ENCODE results near the gene CCDC167. TPM values are rescaled to one million over a fixed set of nuclear protein-coding genes. Genes with fewer than 3 reads are reported as not detected.
A peak's percentile ranks its signal among the peaks of the same experiment; 100 is the strongest.

The CCDC167 gene
- total RNA-seq, 1 donor from 2014 or later: 24.0 TPM

DNA sequence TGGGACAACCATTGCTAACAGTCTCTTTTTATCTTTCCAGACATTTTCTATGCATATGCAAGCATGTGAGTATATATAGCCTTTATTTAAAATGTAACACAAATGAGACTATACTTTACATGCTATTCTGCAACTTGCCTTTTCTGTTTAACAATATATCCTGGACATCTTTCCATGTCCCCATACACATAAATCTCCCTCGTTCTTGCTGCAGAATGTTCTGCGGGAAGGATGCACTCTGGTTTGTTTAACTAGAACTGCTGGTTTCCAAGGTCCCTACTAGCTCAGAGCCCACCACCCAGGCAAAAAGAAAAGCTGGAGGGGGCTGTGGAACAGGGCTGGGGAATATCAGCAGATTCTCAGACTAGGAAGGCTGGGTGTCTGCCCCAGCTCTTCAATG, 35.2 kb upstream of the CCDC167 start:
- DNase-seq (ENCODE audit: low read depth): no peak
- Mint-ChIP-seq H3K36me3 (ENCODE audit: low read depth, unreplicated experiment) (no peaks in the 10 kb centered on the region), H3K27ac (ENCODE audit: unreplicated experiment) (no peak overlapping the region), H3K4me1 (ENCODE audit: low read depth, unreplicated experiment) (peaks cover 8% of the 10 kb centered on the region), H3K27me3 (ENCODE audit: low read depth, unreplicated experiment) (peaks cover 85% of the 10 kb centered on the region), H3K9me3 (ENCODE audit: unreplicated experiment) (no peaks in the 10 kb centered on the region), H3K4me3 (ENCODE audit: unreplicated experiment) (no peak overlapping the region)
- Histone ChIP-seq H3K9me3 (ENCODE audit: insufficient read depth, low read depth, low read length) (no peaks in the 10 kb centered on the region), H3K4me3 (ENCODE audit: insufficient read depth, low read depth, low read length) (no peak overlapping the region), H3K36me3 (ENCODE audit: insufficient read depth, low read length) (no peaks in the 10 kb centered on the region), H3K79me2 (ENCODE audit: insufficient read depth, low read length) (no peaks in the 10 kb centered on the region), H3K4me1 (ENCODE audit: insufficient read depth, low read length) (peaks cover 31% of the 10 kb centered on the region), H3K9ac (ENCODE audit: low read length) (no peak overlapping the region), H4K20me1 (ENCODE audit: insufficient read depth, low read length) (no peaks in the 10 kb centered on the region), H2AFZ (ENCODE audit: low read depth, low read length) (no peak overlapping the region), H3K27me3 (ENCODE audit: insufficient read depth, low read length) (peaks cover 14% of the 10 kb centered on the region), H3K4me2 (ENCODE audit: low read length) (no peak overlapping the region), H3K27ac (ENCODE audit: low read depth, low read length) (no peak overlapping the region)
- TF ChIP-seq EZH2 (IDR thresholded peaks at IDR 0.05; ENCODE audit: insufficient read depth, low read length): no peak
- no peak for TF ChIP-seq CTCF (IDR thresholded peaks at IDR 0.05; ENCODE audit: insufficient read depth, low read depth, low read length)
- no peak for FAIRE-seq

GRCh38 chr6:37532122-37532521, 32.4 kb upstream of the CCDC167 start:
- DNase-seq (ENCODE audit: low read depth) (no peak), FAIRE-seq (no peak)
- H3K9me3 ChIP-seq (ENCODE audit: insufficient read depth, low read depth, low read length): no peaks in the 10 kb centered on the region
- Mint-ChIP-seq H3K36me3 (ENCODE audit: low read depth, unreplicated experiment) (no peaks in the 10 kb centered on the region), H3K27ac (ENCODE audit: unreplicated experiment) (no peak overlapping the region), H3K9me3 (ENCODE audit: unreplicated experiment) (no peaks in the 10 kb centered on the region), H3K4me3 (ENCODE audit: unreplicated experiment) (no peak overlapping the region), H3K27me3 (ENCODE audit: low read depth, unreplicated experiment) (peaks cover 75% of the 10 kb centered on the region), H3K4me1 (ENCODE audit: low read depth, unreplicated experiment) (peaks cover 8% of the 10 kb centered on the region)
- H4K20me1 ChIP-seq (ENCODE audit: insufficient read depth, low read length): no peaks in the 10 kb centered on the region
- peaks cover 8% of the 10 kb centered on the region for H3K27me3 ChIP-seq (ENCODE audit: insufficient read depth, low read length)
- H3K4me1 ChIP-seq (ENCODE audit: insufficient read depth, low read length): peaks cover 27% of the 10 kb centered on the region
- H3K4me3 ChIP-seq (ENCODE audit: insufficient read depth, low read depth, low read length): no peak overlapping the region
- H3K4me2 ChIP-seq (ENCODE audit: low read length): no peak overlapping the region
- no peaks in the 10 kb centered on the region for H3K79me2 ChIP-seq (ENCODE audit: insufficient read depth, low read length)
- no peaks in the 10 kb centered on the region for H3K36me3 ChIP-seq (ENCODE audit: insufficient read depth, low read length)
- H3K9ac ChIP-seq (ENCODE audit: low read length): no peak overlapping the region
- H3K27ac ChIP-seq (ENCODE audit: low read depth, low read length): no peak overlapping the region
- TF ChIP-seq CTCF (IDR thresholded peaks at IDR 0.05; ENCODE audit: insufficient read depth, low read depth, low read length): no peak
- TF ChIP-seq EZH2 (IDR thresholded peaks at IDR 0.05; ENCODE audit: insufficient read depth, low read length): no peak
- H2AFZ ChIP-seq (ENCODE audit: low read depth, low read length): no peak overlapping the region

DNA sequence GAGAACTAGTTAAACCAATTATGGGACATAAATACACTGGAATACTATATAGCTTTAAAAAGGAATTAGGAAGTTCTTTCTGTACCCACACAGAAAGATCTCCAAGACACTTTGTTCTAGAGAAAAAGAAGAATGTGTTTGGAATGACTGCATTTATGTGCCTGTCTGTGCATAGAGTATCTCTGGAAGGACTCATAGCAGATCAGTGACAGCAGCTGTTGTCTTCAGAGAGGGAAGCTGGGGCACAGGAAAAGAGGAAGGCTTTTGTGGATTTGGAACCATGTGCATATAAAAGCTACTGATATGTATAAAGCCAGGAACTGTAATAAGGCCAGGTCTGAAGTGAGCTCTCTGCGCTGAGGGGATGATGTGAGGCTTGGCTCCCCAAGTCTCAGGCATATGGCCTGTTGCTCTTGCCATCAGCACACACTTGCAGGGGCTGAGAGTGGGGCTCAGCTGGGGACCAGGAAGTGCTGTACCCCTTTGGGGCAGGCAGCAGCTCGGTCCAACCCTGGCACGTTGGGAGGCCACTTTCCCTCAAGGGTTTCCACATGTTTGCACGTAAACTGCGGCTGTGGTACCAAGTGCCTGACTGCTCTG, 31.8 kb upstream of the CCDC167 start:
- Histone ChIP-seq H4K20me1 (ENCODE audit: insufficient read depth, low read length) (no peaks in the 10 kb centered on the region), H3K4me2 (ENCODE audit: low read length) (peak overlapping the region; percentile 58), H3K27ac (ENCODE audit: low read depth, low read length) (peak overlapping the region; percentile 10), H3K9me3 (ENCODE audit: insufficient read depth, low read depth, low read length) (no peaks in the 10 kb centered on the region), H3K9ac (ENCODE audit: low read length) (peak overlapping the region; percentile 0), H3K4me1 (ENCODE audit: insufficient read depth, low read length) (peaks cover 27% of the 10 kb centered on the region), H3K36me3 (ENCODE audit: insufficient read depth, low read length) (no peaks in the 10 kb centered on the region), H3K27me3 (ENCODE audit: insufficient read depth, low read length) (peaks cover 10% of the 10 kb centered on the region), H3K79me2 (ENCODE audit: insufficient read depth, low read length) (no peaks in the 10 kb centered on the region), H2AFZ (ENCODE audit: low read depth, low read length) (no peak overlapping the region), H3K4me3 (ENCODE audit: insufficient read depth, low read depth, low read length) (no peak overlapping the region)
- H3K27ac Mint-ChIP-seq (ENCODE audit: unreplicated experiment): no peak overlapping the region
- no peaks in the 10 kb centered on the region for H3K36me3 Mint-ChIP-seq (ENCODE audit: low read depth, unreplicated experiment)
- peaks cover 8% of the 10 kb centered on the region for H3K4me1 Mint-ChIP-seq (ENCODE audit: low read depth, unreplicated experiment)
- TF ChIP-seq EZH2 (IDR thresholded peaks at IDR 0.05; ENCODE audit: insufficient read depth, low read length) (no peak), CTCF (IDR thresholded peaks at IDR 0.05; ENCODE audit: insufficient read depth, low read depth, low read length) (no peak)
- no peaks in the 10 kb centered on the region for H3K9me3 Mint-ChIP-seq (ENCODE audit: unreplicated experiment)
- DNase-seq (ENCODE audit: low read depth) (no peak), FAIRE-seq (no peak)
- peaks cover 75% of the 10 kb centered on the region for H3K27me3 Mint-ChIP-seq (ENCODE audit: low read depth, unreplicated experiment)
- no peak overlapping the region for H3K4me3 Mint-ChIP-seq (ENCODE audit: unreplicated experiment)
